Trophoblast cell (in vitro differentiated cells and primary cell): ENCODE data around the gene SLC30A9.

Experiments used
- DNase-seq, 2 donors: peaks; one replicate each; pipeline ENCODE4 v3.0.0-alpha.2; 2016
- H2AFZ ChIP-seq: 2 replicates; pipeline ENCODE4 v1.6.1; 2013; ENCODE audit warnings: low read length, moderate library complexity, mild to moderate bottlenecking; ENCODE audit not compliant: insufficient read depth, poor library complexity
- H2AK5ac ChIP-seq: 2 replicates; pipeline ENCODE4 v1.6.1; 2013; ENCODE audit warnings: mild to moderate bottlenecking, low read length
- H2BK120ac ChIP-seq: 2 replicates; pipeline ENCODE4 v1.6.1; 2013; ENCODE audit warnings: low read length, mild to moderate bottlenecking, moderate library complexity; ENCODE audit not compliant: insufficient read depth, poor library complexity
- H2BK12ac ChIP-seq: 2 replicates; pipeline ENCODE4 v1.6.1; 2013; ENCODE audit warnings: mild to moderate bottlenecking, low read length, moderate library complexity
- H2BK5ac ChIP-seq: 2 replicates; pipeline ENCODE4 v1.6.1; 2013; ENCODE audit warnings: low read length, low read depth, moderate library complexity, mild to moderate bottlenecking; ENCODE audit not compliant: poor library complexity
- H3K14ac ChIP-seq: 2 replicates; pipeline ENCODE4 v1.6.1; 2013; ENCODE audit warnings: mild to moderate bottlenecking, low read length
- H3K18ac ChIP-seq: 2 replicates; pipeline ENCODE4 v1.6.1; 2013; ENCODE audit warnings: mild to moderate bottlenecking, low read length
- H3K23ac ChIP-seq: 2 replicates; pipeline ENCODE4 v1.6.1; 2013; ENCODE audit warnings: low read length
- H3K27ac ChIP-seq: 2 replicates; pipeline ENCODE4 v1.5.1; 2013; ENCODE audit warnings: low read depth, mild to moderate bottlenecking, inconsistent platforms, low read length, moderate library complexity
- H3K27me3 ChIP-seq: 2 replicates; pipeline ENCODE4 v1.6.1; 2013; ENCODE audit warnings: inconsistent platforms, mild to moderate bottlenecking, low read length, moderate library complexity; ENCODE audit not compliant: insufficient read depth
- H3K36me3 ChIP-seq, 2 experiments: 1 replicate in 1 of 2; 2 replicates in 1 of 2; pipeline ENCODE4 v1.6.1; 2013; ENCODE audit warnings: low read length in 2 of 2, mild to moderate bottlenecking in 2 of 2, moderate library complexity in 1 of 2; ENCODE audit not compliant: insufficient read depth in 2 of 2, control insufficient read depth in 1 of 2
- H3K4ac ChIP-seq: 2 replicates; pipeline ENCODE4 v1.6.1; 2013; ENCODE audit warnings: low read depth, mild to moderate bottlenecking, low read length, moderate library complexity
- H3K4me1 ChIP-seq, 2 experiments: 1 replicate in 1 of 2; 2 replicates in 1 of 2; pipeline ENCODE4 v1.6.1; 2013; ENCODE audit warnings: low read length in 2 of 2, mild to moderate bottlenecking in 2 of 2, moderate library complexity in 1 of 2; ENCODE audit not compliant: insufficient read depth in 2 of 2, control insufficient read depth in 1 of 2
- H3K4me2 ChIP-seq: 2 replicates; pipeline ENCODE4 v1.6.1; 2013; ENCODE audit warnings: inconsistent platforms, mild to moderate bottlenecking, low read length, moderate library complexity
- H3K4me3 ChIP-seq: 2 replicates; pipeline ENCODE4 v1.5.1; 2013; ENCODE audit warnings: mild to moderate bottlenecking, low read depth, low read length, inconsistent platforms
- H3K79me1 ChIP-seq: one replicate; pipeline ENCODE4 v1.6.1; 2013; ENCODE audit warnings: low read length
- H3K79me2 ChIP-seq: 2 replicates; pipeline ENCODE4 v1.6.1; 2013; ENCODE audit warnings: low read length, mild to moderate bottlenecking; ENCODE audit not compliant: control insufficient read depth, insufficient read depth, poor library complexity
- H3K9ac ChIP-seq: 2 replicates; pipeline ENCODE4 v1.6.1; 2013; ENCODE audit warnings: mild to moderate bottlenecking, low read length
- H3K9me3 ChIP-seq: 2 replicates; pipeline ENCODE4 v1.6.1; 2013; ENCODE audit warnings: low read depth, mild to moderate bottlenecking, control low read depth, inconsistent platforms, low read length; ENCODE audit not compliant: insufficient read depth
- H4K12ac ChIP-seq: 2 replicates; pipeline ENCODE4 v1.6.1; 2013; ENCODE audit warnings: low read depth, mild to moderate bottlenecking, low read length, moderate library complexity
- H4K8ac ChIP-seq: 2 replicates; pipeline ENCODE4 v1.6.1; 2013; ENCODE audit warnings: low read depth, mild to moderate bottlenecking, low read length, moderate library complexity
- H4K91ac ChIP-seq: one replicate; pipeline ENCODE4 v1.6.1; 2013; ENCODE audit warnings: low read depth, mild to moderate bottlenecking, low read length, moderate library complexity
- WGBS: extraction: QIAGEN DNeasy Blood & Tissue Kit; methylation state at CpG from one replicate; pipeline ENCODE4 v1.1.7; 2013; ENCODE audit warnings: missing lambda C conversion rate; ENCODE audit not compliant: insufficient read length, insufficient coverage; ENCODE audit errors: extremely low coverage; 5-methylcytosine and 5-hydroxymethylcytosine counted together

Gene SLC30A9

DNA sequence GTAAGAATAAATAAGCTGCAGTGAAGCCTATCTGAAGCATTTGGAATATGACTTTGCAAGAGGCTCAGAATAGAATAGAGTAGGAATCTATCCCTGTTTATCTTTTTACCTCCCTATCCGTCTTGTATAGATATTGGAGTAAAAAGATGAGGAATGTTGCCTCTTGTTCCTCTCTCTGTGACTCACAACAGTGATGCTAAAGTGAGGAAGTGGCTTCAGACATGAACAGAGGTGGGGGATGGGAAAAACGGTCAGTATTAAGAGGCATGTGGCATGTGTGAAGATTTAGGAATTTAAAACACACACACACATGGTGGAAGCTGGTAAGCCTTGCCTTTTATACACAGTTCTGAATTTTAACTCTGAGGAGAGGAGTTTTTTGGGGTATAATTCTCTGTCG is 12.6 kb upstream of the SLC30A9 start:
- Histone ChIP-seq H4K12ac (no peak overlapping the region), H3K4ac (no peak overlapping the region)
- no peak for DNase-seq

DNA sequence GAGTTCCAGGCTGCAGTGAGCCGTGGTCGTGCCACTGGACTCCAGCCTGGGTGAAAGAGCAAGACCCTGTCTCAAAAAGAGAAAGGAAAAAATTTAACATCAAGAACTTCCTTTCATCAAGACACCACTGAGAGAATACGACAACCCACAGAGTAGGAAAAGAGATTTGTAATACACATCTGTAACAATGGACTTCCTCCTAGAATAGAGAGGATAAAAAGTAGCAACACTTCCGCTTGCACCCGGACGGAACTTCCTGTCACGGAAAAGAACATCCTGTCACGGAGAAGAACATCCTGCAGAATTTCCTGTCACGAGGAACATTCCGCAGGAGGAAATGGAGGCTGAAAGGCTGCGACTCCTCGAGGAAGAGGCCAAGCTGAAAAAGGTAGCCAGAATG is 8.9 kb upstream of the SLC30A9 start, which contains the start of gene DCAF4L1:
Gene DCAF4L1 (plus strand): TSS at position 301 of the 400 bp plus-strand sequence. CDS start 37 bp downstream, at position 338.
- Histone ChIP-seq H4K91ac (no peak within 1 kb of the TSS), H2BK120ac (no peak within 1 kb of the TSS), H3K23ac (no peak within 1 kb of the TSS), H3K4me2 (no peak within 1 kb of the TSS), H3K27me3 (no peaks in the 10 kb centered on the region), H2BK5ac (no peak within 1 kb of the TSS), H3K79me1 (no peaks in the 10 kb centered on the region), H3K27ac (no peak within 1 kb of the TSS), H3K9me3 (no peaks in the 10 kb centered on the region), H3K14ac (no peak within 1 kb of the TSS), H3K4ac (no peak within 1 kb of the TSS), H3K9ac (no peak within 1 kb of the TSS), H3K4me3 (no peak within 1 kb of the TSS), H2AK5ac (no peak within 1 kb of the TSS), H2AFZ (no peak within 1 kb of the TSS), H3K18ac (no peak within 1 kb of the TSS), H3K36me3 (no peaks in the 10 kb centered on the region), H3K4me1 (no peaks in the 10 kb centered on the region), H2BK12ac (no peak within 1 kb of the TSS), H4K12ac (no peak within 1 kb of the TSS), H4K8ac (no peak within 1 kb of the TSS), H3K79me2 (no peaks in the 10 kb centered on the region)
- DNase-seq = no peak
- no CpG with 5 or more reads among the region's 12 CpGs for WGBS

More for the DNA sequence above, 12.6 kb upstream of the SLC30A9 start:
- Histone ChIP-seq H3K18ac (no peak overlapping the region), H3K36me3 (no peaks in the 10 kb centered on the region), H2AFZ (no peak overlapping the region), H3K27me3 (no peaks in the 10 kb centered on the region), H3K14ac (no peak overlapping the region), H3K9ac (no peak overlapping the region), H3K4me2 (no peak overlapping the region), H3K23ac (no peak overlapping the region), H3K27ac (no peak overlapping the region), H3K9me3 (no peaks in the 10 kb centered on the region), H3K4me3 (no peak overlapping the region), H3K79me1 (no peaks in the 10 kb centered on the region), H4K8ac (no peak overlapping the region), H3K79me2 (no peaks in the 10 kb centered on the region), H2BK5ac (no peak overlapping the region), H2AK5ac (no peak overlapping the region), H4K91ac (no peak overlapping the region), H2BK12ac (no peak overlapping the region), H2BK120ac (no peak overlapping the region), H3K4me1 (no peaks in the 10 kb centered on the region)
- WGBS = no CpG with 5 or more reads among the region's 3 CpGs

DNA sequence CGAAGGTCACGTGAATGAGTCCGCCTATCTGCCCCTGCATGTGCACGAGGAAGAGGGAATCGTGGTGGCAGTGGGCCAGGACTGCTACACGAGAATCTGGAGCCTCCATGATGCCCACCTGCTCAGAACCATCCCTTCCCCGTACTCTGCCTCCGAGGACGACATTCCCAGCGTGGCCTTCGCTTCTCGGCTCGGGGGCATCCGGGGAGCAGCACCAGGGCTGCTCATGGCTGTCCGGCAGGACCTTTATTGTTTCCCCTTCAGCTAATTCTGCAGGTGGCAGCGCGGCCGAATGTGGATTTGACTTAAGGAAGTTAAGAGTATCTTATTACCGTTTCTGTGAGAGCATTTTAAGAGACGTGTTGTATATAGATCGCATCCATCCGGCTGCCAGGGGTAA is 7.6 kb upstream of the SLC30A9 start:
- no peak overlapping the region for H3K9ac ChIP-seq
- H2BK120ac ChIP-seq = no peak overlapping the region
- H3K79me1 ChIP-seq = no peaks in the 10 kb centered on the region
- H3K18ac ChIP-seq = no peak overlapping the region
- H3K9me3 ChIP-seq = no peaks in the 10 kb centered on the region
- no peak overlapping the region for H2BK5ac ChIP-seq
- no peaks in the 10 kb centered on the region for H3K4me1 ChIP-seq
- H3K79me2 ChIP-seq = no peaks in the 10 kb centered on the region
- no CpG with 5 or more reads among the region's 22 CpGs for WGBS
- no peak overlapping the region for H3K27ac ChIP-seq
- H3K23ac ChIP-seq = no peak overlapping the region
- no peaks in the 10 kb centered on the region for H3K27me3 ChIP-seq
- H4K8ac ChIP-seq = no peak overlapping the region
- H3K4me3 ChIP-seq = no peak overlapping the region
- no peak overlapping the region for H2AFZ ChIP-seq
- no peak overlapping the region for H3K14ac ChIP-seq
- no peak overlapping the region for H2BK12ac ChIP-seq
- DNase-seq = no peak
- no peaks in the 10 kb centered on the region for H3K36me3 ChIP-seq
- no peak overlapping the region for H3K4ac ChIP-seq
- H4K91ac ChIP-seq = no peak overlapping the region
- H4K12ac ChIP-seq = no peak overlapping the region
- H2AK5ac ChIP-seq = no peak overlapping the region
- H3K4me2 ChIP-seq = no peak overlapping the region

DNA sequence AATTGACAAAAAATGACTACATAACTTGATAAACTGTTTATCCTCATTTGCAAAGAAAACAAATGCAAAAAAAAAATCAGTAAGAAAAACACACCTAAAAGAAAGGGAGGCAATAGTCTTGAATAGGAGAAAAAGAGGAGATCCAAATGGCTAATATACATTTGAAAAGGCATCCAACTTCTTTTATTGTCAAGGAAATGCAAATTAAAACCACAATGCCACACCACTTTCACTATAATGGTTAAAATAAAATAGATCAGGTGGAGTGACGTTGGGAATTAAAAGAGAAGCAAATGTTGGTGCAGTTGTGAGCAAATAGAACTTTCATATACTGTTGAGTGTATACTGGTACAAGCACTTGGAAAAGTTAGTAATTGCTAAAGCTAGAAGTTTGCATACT is 5.2 kb upstream of the SLC30A9 start:
- WGBS = no CpG with 5 or more reads among the region's 1 CpG
- no peak overlapping the region for H3K18ac ChIP-seq

More for the DNA sequence above, 5.2 kb upstream of the SLC30A9 start:
- peaks cover 0 to 3% of the 10 kb centered on the region in 2 experiments for H3K4me1 ChIP-seq
- no peak overlapping the region for H2BK120ac ChIP-seq
- no peak overlapping the region for H3K4me3 ChIP-seq
- H3K23ac ChIP-seq = no peak overlapping the region
- H2BK5ac ChIP-seq = no peak overlapping the region
- no peak overlapping the region for H3K27ac ChIP-seq
- no peak overlapping the region for H3K4me2 ChIP-seq
- DNase-seq = no peak
- H3K79me1 ChIP-seq = no peaks in the 10 kb centered on the region
- no peak overlapping the region for H2AFZ ChIP-seq
- H3K14ac ChIP-seq = no peak overlapping the region
- H2AK5ac ChIP-seq = no peak overlapping the region
- no peak overlapping the region for H2BK12ac ChIP-seq
- H3K79me2 ChIP-seq = no peaks in the 10 kb centered on the region
- H3K36me3 ChIP-seq = no peaks in the 10 kb centered on the region
- H4K8ac ChIP-seq = no peak overlapping the region
- no peaks in the 10 kb centered on the region for H3K9me3 ChIP-seq
- H3K9ac ChIP-seq = no peak overlapping the region
- H4K12ac ChIP-seq = no peak overlapping the region
- no peak overlapping the region for H3K4ac ChIP-seq
- no peaks in the 10 kb centered on the region for H3K27me3 ChIP-seq
- H4K91ac ChIP-seq = no peak overlapping the region
